Neuronal stem cell (in vitro differentiated cells): ENCODE results near the gene ZNF423.

Experiments
- DNase-seq: peaks from one replicate; pipeline ENCODE4 v3.0.0-alpha.2; 2013; ENCODE audit warnings: low spot score
- H2AFZ ChIP-seq: one replicate; pipeline ENCODE4 v1.6.1; 2013; ENCODE audit warnings: mild to moderate bottlenecking, low read length, inconsistent platforms
- H2AK5ac ChIP-seq: 2 replicates; pipeline ENCODE4 v1.6.1; 2013; ENCODE audit warnings: low read depth, mild to moderate bottlenecking, inconsistent platforms, low read length, moderate library complexity, mixed read lengths
- H2BK120ac ChIP-seq: 2 replicates; pipeline ENCODE4 v1.6.1; 2013; ENCODE audit warnings: low read depth, mild to moderate bottlenecking, inconsistent platforms, low read length, moderate library complexity, mixed read lengths
- H2BK12ac ChIP-seq: one replicate; pipeline ENCODE4 v1.6.1; 2013; ENCODE audit warnings: low read length, inconsistent platforms
- H2BK15ac ChIP-seq: 2 replicates; pipeline ENCODE4 v1.6.1; 2013; ENCODE audit warnings: mild to moderate bottlenecking, low read length, inconsistent platforms, mixed read lengths
- H2BK5ac ChIP-seq: one replicate; pipeline ENCODE4 v1.6.1; 2013; ENCODE audit warnings: inconsistent platforms, mild to moderate bottlenecking, low read length, moderate library complexity
- H3K14ac ChIP-seq: one replicate; pipeline ENCODE4 v1.6.1; 2013; ENCODE audit warnings: low read length, inconsistent platforms
- H3K18ac ChIP-seq: 2 replicates; pipeline ENCODE4 v1.6.1; 2013; ENCODE audit warnings: low read length, inconsistent platforms
- H3K23ac ChIP-seq: 2 replicates; pipeline ENCODE4 v1.6.1; 2013; ENCODE audit warnings: low read depth, mild to moderate bottlenecking, mixed read lengths, low read length, inconsistent platforms; ENCODE audit not compliant: poor library complexity
- H3K27ac ChIP-seq: replicated peaks from 3 replicates; pipeline ENCODE4 v1.5.1; 2013; ENCODE audit warnings: low read length, inconsistent platforms
- H3K27me3 ChIP-seq, 3 experiments: 2 replicates each; pipeline ENCODE4 v1.6.1; 2013; ENCODE audit warnings: low read length in 3 of 3, mild to moderate bottlenecking in 2 of 3, inconsistent platforms in 1 of 3, low read depth in 1 of 3, mixed read lengths in 1 of 3, moderate library complexity in 1 of 3; ENCODE audit not compliant: control insufficient read depth in 3 of 3, insufficient read depth in 3 of 3
- H3K36me3 ChIP-seq, 2 donors: replicated peaks in 1 of 2; 2 replicates each; pipeline ENCODE4 v1.6.1; 2013; ENCODE audit warnings: low read length in 2 of 2; ENCODE audit not compliant: control insufficient read depth in 2 of 2, insufficient read depth in 2 of 2
- H3K4ac ChIP-seq: 2 replicates; pipeline ENCODE4 v1.6.1; 2013; ENCODE audit warnings: inconsistent platforms, mild to moderate bottlenecking, low read length, moderate library complexity
- H3K4me1 ChIP-seq, 2 donors: 1 replicate in 1 of 2; 2 replicates in 1 of 2; pipeline ENCODE4 v1.6.1; 2013; ENCODE audit warnings: low read length in 2 of 2, low read depth in 1 of 2; ENCODE audit not compliant: control insufficient read depth in 2 of 2, insufficient read depth in 1 of 2
- H3K4me2 ChIP-seq: one replicate; pipeline ENCODE4 v1.6.1; 2013; ENCODE audit warnings: mild to moderate bottlenecking, low read length, inconsistent platforms; ENCODE audit not compliant: insufficient read depth, poor library complexity, severe bottlenecking
- H3K4me3 ChIP-seq, 2 donors: 2 replicates each; pipeline ENCODE4 v1.5.1; 2013; ENCODE audit warnings: low read length in 2 of 2, mild to moderate bottlenecking in 2 of 2, inconsistent platforms in 1 of 2, moderate library complexity in 1 of 2
- H3K79me1 ChIP-seq: one replicate; pipeline ENCODE4 v1.6.1; 2013; ENCODE audit warnings: low read depth, mild to moderate bottlenecking, inconsistent platforms, low read length, moderate library complexity
- H3K9ac ChIP-seq: one replicate; pipeline ENCODE4 v1.6.1; 2013; ENCODE audit warnings: mild to moderate bottlenecking, low read depth, low read length, inconsistent platforms; ENCODE audit not compliant: poor library complexity
- H3K9me3 ChIP-seq, 2 donors: replicated peaks in 1 of 2; 2 replicates each; pipeline versions ENCODE3 to v1.6.1; 2013; ENCODE audit warnings: low read length in 2 of 2, mild to moderate bottlenecking in 2 of 2, inconsistent platforms in 1 of 2, low read depth in 1 of 2, mixed read lengths in 1 of 2, moderate library complexity in 1 of 2; ENCODE audit not compliant: control insufficient read depth in 2 of 2, insufficient read depth in 1 of 2
- H4K8ac ChIP-seq: one replicate; pipeline ENCODE4 v1.6.1; 2013; ENCODE audit warnings: low read depth, mild to moderate bottlenecking, inconsistent platforms, low read length, moderate library complexity
- H4K91ac ChIP-seq: one replicate; pipeline ENCODE4 v1.6.1; 2013; ENCODE audit warnings: low read length, low read depth, mild to moderate bottlenecking, inconsistent platforms; ENCODE audit not compliant: poor library complexity
- WGBS, 2 donors: extraction: QIAGEN DNeasy Blood & Tissue Kit; methylation state at CpG; one replicate each; pipeline ENCODE4 v1.1.7; 2013; ENCODE audit warnings: missing lambda C conversion rate in 2 of 2, mixed read lengths in 1 of 2; ENCODE audit not compliant: insufficient read length in 2 of 2, insufficient replicate concordance in 1 of 2; ENCODE audit errors: extremely low coverage in 2 of 2; 5-methylcytosine and 5-hydroxymethylcytosine counted together

ZNF423 gene

DNA sequence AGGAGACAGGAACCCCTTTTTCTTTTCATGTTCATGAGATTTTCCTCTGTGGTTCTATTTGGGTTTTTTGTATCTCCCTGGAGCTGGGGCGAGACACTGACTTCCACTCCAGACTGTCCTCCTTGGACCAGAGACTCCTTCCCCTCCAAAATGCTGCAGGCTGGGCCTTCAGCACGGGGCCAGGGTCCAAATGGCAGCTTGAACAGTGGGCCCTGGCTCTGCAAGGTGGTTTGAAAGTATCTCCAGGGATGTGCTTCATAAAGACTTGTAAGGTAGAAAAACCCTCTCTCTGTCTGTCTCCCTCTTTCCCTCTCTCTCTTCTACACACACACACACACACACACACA is 236.1 kb downstream of the ZNF423 start:
- Histone ChIP-seq H3K4me1 (peaks cover 8 to 18% of the 10 kb centered on the region in 2 donors), H3K23ac (no peak overlapping the region), H3K27ac (no peak overlapping the region), H4K8ac (no peak overlapping the region), H3K9me3 (peaks cover 0 to 2% of the 10 kb centered on the region in 2 donors), H3K79me1 (peaks cover 9% of the 10 kb centered on the region), H2BK12ac (no peak overlapping the region), H3K36me3 (peaks cover 6 to 49% of the 10 kb centered on the region in 2 donors), H3K18ac (peak overlapping the region; percentile 84), H2AK5ac (no peak overlapping the region), H3K4me3 (no peak overlapping the region), H3K4me2 (no peak overlapping the region), H2AFZ (no peak overlapping the region), H2BK5ac (no peak overlapping the region), H3K14ac (no peak overlapping the region), H3K27me3 (no peaks in the 10 kb centered on the region), H2BK120ac (no peak overlapping the region), H3K9ac (peak overlapping the region; percentile 68), H4K91ac (peak overlapping the region; percentile 85), H3K4ac (no peak overlapping the region), H2BK15ac (no peak overlapping the region)
- DNase-seq = no peak
- WGBS, 2 donors = no CpG with 5 or more reads among the region's 2 CpGs

DNA sequence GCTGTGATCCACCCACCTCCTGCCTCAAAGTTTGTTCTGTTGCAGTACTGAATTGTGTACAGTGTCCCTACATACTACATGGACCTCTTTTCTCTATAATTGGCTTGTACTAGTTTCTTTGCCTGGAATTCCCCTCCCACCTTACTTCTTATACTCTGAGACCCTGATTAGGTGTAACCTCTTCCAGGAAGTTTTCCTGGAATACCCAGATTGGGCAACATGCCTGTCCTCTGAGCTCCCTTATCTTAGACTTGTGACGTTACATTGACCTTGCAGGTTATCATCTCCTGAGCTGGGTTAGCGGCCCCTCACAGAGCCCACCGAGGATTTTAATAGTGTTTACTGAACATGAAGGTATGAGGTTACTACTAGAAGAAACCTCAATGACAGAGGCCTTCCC is 237.0 kb downstream of the ZNF423 start:
- DNase-seq = no peak
- H3K14ac ChIP-seq = no peak overlapping the region
- no peak overlapping the region for H2AFZ ChIP-seq
- peaks cover 0 to 8% of the 10 kb centered on the region in 2 donors for H3K9me3 ChIP-seq
- H3K27me3 ChIP-seq = no peaks in the 10 kb centered on the region
- H3K18ac ChIP-seq = no peak overlapping the region
- H2BK15ac ChIP-seq = no peak overlapping the region
- peaks cover 8 to 18% of the 10 kb centered on the region in 2 donors for H3K4me1 ChIP-seq
- H3K4me2 ChIP-seq = no peak overlapping the region
- peaks cover 9% of the 10 kb centered on the region for H3K79me1 ChIP-seq
- no peak overlapping the region for H4K91ac ChIP-seq
- H3K27ac ChIP-seq = no peak overlapping the region
- no CpG with 5 or more reads among the region's 3 CpGs for WGBS, 2 donors
- no peak overlapping the region for H3K23ac ChIP-seq
- H4K8ac ChIP-seq = no peak overlapping the region
- H3K4me3 ChIP-seq = no peak overlapping the region
- H2AK5ac ChIP-seq = no peak overlapping the region
- H2BK12ac ChIP-seq = no peak overlapping the region
- no peak overlapping the region for H3K9ac ChIP-seq
- H3K36me3 ChIP-seq = peaks cover 6 to 48% of the 10 kb centered on the region in 2 donors
- H2BK5ac ChIP-seq = no peak overlapping the region
- H2BK120ac ChIP-seq = no peak overlapping the region
- no peak overlapping the region for H3K4ac ChIP-seq

DNA sequence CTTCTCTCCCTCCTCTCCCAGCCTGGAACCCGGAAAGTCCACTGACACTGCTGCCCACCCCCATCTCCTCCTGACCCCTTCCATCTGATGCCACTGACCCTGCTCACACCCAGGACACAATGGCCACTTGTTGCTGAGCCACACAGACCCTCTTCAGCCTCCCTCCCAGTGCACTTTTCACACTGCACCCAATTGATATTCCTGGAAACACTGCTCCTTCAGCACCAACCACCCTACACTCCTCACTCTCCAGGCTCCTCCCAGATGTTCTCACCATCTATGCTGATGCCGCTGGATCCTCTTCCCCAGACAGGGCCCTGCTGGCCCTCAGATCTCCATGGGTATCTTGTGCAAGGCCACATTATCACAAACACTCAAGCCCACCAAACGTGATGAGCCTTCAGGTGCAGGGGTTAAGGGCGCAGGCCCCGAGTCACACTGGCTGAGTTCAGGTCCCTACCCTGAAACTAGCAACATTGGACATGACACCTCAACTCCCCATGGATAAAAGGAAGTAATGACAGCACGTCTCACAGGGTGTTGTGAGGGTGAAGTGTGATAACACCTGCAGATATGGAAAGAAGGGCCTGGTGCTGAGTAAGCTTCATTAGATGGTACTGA is 238.1 kb downstream of the ZNF423 start:
- H2BK5ac ChIP-seq = no peak overlapping the region

DNA sequence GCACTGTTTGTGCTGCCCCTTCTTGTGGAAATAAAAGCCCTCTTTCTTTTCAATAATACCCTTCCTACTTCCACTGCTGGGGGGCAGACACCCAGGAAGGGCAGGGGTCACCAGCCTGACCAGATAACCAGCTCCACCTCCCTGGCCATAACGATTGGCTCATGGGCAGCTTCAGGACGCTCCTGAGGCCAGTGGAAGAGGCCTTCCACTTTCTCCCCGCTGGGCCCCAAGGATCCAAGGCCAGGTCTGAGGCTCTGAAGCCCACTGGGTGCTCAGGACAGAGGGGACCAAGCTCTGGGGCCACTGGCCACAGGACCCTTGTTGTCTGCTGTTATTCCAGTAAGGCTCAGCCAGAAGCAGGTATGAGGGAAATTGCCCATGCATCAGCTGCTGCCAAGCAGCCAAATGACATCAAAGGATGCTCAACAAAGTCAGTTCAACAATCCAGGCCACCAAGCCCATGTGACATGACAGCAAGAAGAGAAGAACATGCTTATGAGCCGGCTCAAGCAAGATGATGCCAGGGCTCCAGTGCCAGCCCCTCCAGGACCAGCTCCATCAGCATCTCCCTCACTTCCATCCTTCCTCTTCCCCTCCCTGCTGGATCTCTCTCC is 238.8 kb downstream of the ZNF423 start:
- Histone ChIP-seq H3K4ac (no peak overlapping the region), H3K4me2 (no peak overlapping the region), H2BK120ac (no peak overlapping the region), H3K36me3 (peaks cover 4 to 40% of the 10 kb centered on the region in 2 donors), H2BK15ac (no peak overlapping the region), H2BK12ac (no peak overlapping the region), H3K14ac (no peak overlapping the region), H2BK5ac (no peak overlapping the region), H3K18ac (no peak overlapping the region), H3K79me1 (peaks cover 7% of the 10 kb centered on the region), H3K27ac (no peak overlapping the region), H2AK5ac (no peak overlapping the region), H3K4me1 (peaks cover 8 to 18% of the 10 kb centered on the region in 2 donors), H4K91ac (no peak overlapping the region), H3K4me3 (no peak overlapping the region), H3K9ac (no peak overlapping the region), H3K9me3 (peaks cover 0 to 19% of the 10 kb centered on the region in 2 donors), H3K23ac (no peak overlapping the region), H3K27me3 (no peaks in the 10 kb centered on the region), H2AFZ (no peak overlapping the region), H4K8ac (no peak overlapping the region)
- WGBS, 2 donors = no CpG with 5 or more reads among the region's 4 CpGs
- DNase-seq = no peak

More for the DNA sequence above, 238.1 kb downstream of the ZNF423 start:
- Histone ChIP-seq H3K4me2 (no peak overlapping the region), H3K4ac (no peak overlapping the region), H3K4me1 (peaks cover 8 to 18% of the 10 kb centered on the region in 2 donors), H3K18ac (peak overlapping the region; percentile 16), H2BK15ac (no peak overlapping the region), H3K79me1 (peaks cover 9% of the 10 kb centered on the region), H2BK12ac (no peak overlapping the region), H2AK5ac (no peak overlapping the region), H3K9me3 (peaks cover 0 to 14% of the 10 kb centered on the region in 2 donors), H2AFZ (no peak overlapping the region), H3K27me3 (no peaks in the 10 kb centered on the region), H3K4me3 (no peak overlapping the region), H4K91ac (no peak overlapping the region), H2BK120ac (no peak overlapping the region), H3K23ac (no peak overlapping the region), H3K9ac (peak overlapping the region; percentile 5), H3K36me3 (peaks cover 6 to 45% of the 10 kb centered on the region in 2 donors), H3K27ac (no peak overlapping the region), H4K8ac (no peak overlapping the region), H3K14ac (no peak overlapping the region)
- no peak for DNase-seq
- WGBS, 2 donors = no CpG with 5 or more reads among the region's 6 CpGs
